Endodermal cell (in vitro differentiated cells): ENCODE data around the gene MRM2. TPM values are rescaled to one million over a fixed set of nuclear protein-coding genes. Genes with fewer than 3 reads are reported as not detected.

Experiments
- DNase-seq: peaks from one replicate; pipeline ENCODE4 v3.0.0-alpha.2; 2017
- H3K27ac ChIP-seq: 2 replicates; pipeline ENCODE4 v1.5.1; 2013; ENCODE audit warnings: mild to moderate bottlenecking, low read depth, low read length, moderate library complexity
- H3K27me3 ChIP-seq: 2 replicates; pipeline ENCODE4 v1.6.1; 2013; ENCODE audit warnings: mild to moderate bottlenecking, low read length, moderate library complexity; ENCODE audit not compliant: insufficient read depth, control insufficient read depth, poor library complexity, severe bottlenecking
- H3K36me3 ChIP-seq: 2 replicates; pipeline ENCODE4 v1.7.0; 2013; ENCODE audit warnings: mild to moderate bottlenecking, low read length, moderate library complexity; ENCODE audit not compliant: control insufficient read depth, insufficient read depth
- H3K4me1 ChIP-seq: one replicate; pipeline ENCODE4 v1.7.0; 2013; ENCODE audit warnings: low read length; ENCODE audit not compliant: control insufficient read depth, insufficient read depth
- H3K4me3 ChIP-seq: 2 replicates; pipeline ENCODE4 v1.5.1; 2013; ENCODE audit warnings: mild to moderate bottlenecking, low read length, moderate library complexity
- H3K9ac ChIP-seq: 2 replicates; pipeline ENCODE4 v1.6.1; 2013; ENCODE audit warnings: mild to moderate bottlenecking, low read length, moderate library complexity; ENCODE audit not compliant: poor library complexity, severe bottlenecking; ENCODE audit errors: extremely low read depth
- H3K9me3 ChIP-seq: 2 replicates; pipeline ENCODE4 v1.6.1; 2013; ENCODE audit warnings: mild to moderate bottlenecking, low read length, moderate library complexity; ENCODE audit not compliant: control insufficient read depth
- H3K27ac Mint-ChIP-seq: 2 replicates; pipeline ENCODE4 v1.8.0; 2020; ENCODE audit warnings: mixed read lengths
- H3K27me3 Mint-ChIP-seq: 2 replicates; pipeline ENCODE4 v1.8.0; 2021; ENCODE audit warnings: mild to moderate bottlenecking, mixed read lengths; ENCODE audit not compliant: insufficient read depth
- H3K36me3 Mint-ChIP-seq: 2 replicates; pipeline ENCODE4 v1.8.0; 2020; ENCODE audit warnings: low read depth, mixed read lengths
- H3K4me1 Mint-ChIP-seq: 2 replicates; pipeline ENCODE4 v1.8.0; 2020; ENCODE audit warnings: mixed read lengths
- H3K4me3 Mint-ChIP-seq: 2 replicates; pipeline ENCODE4 v1.8.0; 2020; ENCODE audit warnings: mild to moderate bottlenecking, moderate library complexity, mixed read lengths
- H3K9me3 Mint-ChIP-seq: 2 replicates; pipeline ENCODE4 v1.8.0; 2020; ENCODE audit warnings: mild to moderate bottlenecking, mixed read lengths
- WGBS, 2 experiments: methylation state at CpG; one replicate each; pipeline versions ENCODE4 v1.1.5 to v1.1.7; 2013; ENCODE audit warnings: missing lambda C conversion rate in 2 of 2, mixed read lengths in 1 of 2; ENCODE audit not compliant: insufficient coverage in 1 of 2, insufficient read length in 1 of 2; 5-methylcytosine and 5-hydroxymethylcytosine counted together
- total RNA-seq, 2 donors: library from RNA; stranded (reverse); fragmentation: NEBNext Ultra II Directional in 1 of 2; extraction: Animal tissue kit (Norgen Biotek cat#: 25700) in 1 of 2; gene quantifications; 2 replicates in 1 of 2; 3 replicates in 1 of 2; pipeline ENCODE4 v1.2.1, GENCODE V29; 2021
- TF ChIP-seq, protein P1 (sequence below): fragments of 200-600 bp; sonication (generic); conservative IDR thresholded peaks from 2 replicates; pipeline ENCODE4 v1.5.0; 2021; ENCODE audit warnings: antibody characterized with exemption, mild to moderate bottlenecking

The MRM2 gene
- total RNA-seq, 2 donors from 2014 or later: 38.9 TPM

DNA sequence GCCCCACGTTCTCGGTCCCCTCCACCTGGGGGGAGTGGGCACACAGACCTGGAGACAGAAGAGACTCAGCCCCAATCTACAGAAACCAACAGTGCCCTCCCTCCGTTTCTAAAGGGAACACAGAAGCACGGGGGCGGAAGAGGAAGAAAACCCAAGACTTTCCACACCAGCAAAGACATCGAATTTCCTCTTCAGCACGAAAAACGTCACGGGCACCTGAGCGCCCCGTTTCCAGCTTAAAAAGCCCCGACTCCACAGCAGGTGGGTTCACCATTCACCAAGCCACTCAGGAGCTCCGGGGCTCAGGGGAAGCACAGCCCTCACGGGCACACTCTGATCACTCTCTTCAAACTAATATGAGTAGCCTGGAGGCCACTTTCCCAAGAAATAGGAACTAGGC, 19.6 kb upstream of the MRM2 start:
- H3K4me1 Mint-ChIP-seq: no peaks in the 10 kb centered on the region
- Histone ChIP-seq H3K9ac (no peak overlapping the region), H3K27ac (no peak overlapping the region), H3K4me3 (no peak overlapping the region), H3K4me1 (no peaks in the 10 kb centered on the region), H3K27me3 (no peaks in the 10 kb centered on the region), H3K36me3 (peaks cover 15% of the 10 kb centered on the region), H3K9me3 (peaks cover 1% of the 10 kb centered on the region)
- no peak overlapping the region for H3K4me3 Mint-ChIP-seq
- peaks cover 4% of the 10 kb centered on the region for H3K9me3 Mint-ChIP-seq
- TF ChIP-seq, protein P1, sequence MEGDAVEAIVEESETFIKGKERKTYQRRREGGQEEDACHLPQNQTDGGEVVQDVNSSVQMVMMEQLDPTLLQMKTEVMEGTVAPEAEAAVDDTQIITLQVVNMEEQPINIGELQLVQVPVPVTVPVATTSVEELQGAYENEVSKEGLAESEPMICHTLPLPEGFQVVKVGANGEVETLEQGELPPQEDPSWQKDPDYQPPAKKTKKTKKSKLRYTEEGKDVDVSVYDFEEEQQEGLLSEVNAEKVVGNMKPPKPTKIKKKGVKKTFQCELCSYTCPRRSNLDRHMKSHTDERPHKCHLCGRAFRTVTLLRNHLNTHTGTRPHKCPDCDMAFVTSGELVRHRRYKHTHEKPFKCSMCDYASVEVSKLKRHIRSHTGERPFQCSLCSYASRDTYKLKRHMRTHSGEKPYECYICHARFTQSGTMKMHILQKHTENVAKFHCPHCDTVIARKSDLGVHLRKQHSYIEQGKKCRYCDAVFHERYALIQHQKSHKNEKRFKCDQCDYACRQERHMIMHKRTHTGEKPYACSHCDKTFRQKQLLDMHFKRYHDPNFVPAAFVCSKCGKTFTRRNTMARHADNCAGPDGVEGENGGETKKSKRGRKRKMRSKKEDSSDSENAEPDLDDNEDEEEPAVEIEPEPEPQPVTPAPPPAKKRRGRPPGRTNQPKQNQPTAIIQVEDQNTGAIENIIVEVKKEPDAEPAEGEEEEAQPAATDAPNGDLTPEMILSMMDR: no peak
- no peak for DNase-seq
- peak overlapping the region; percentile 21 for H3K27ac Mint-ChIP-seq
- 94% methylated on average over 12 to 14 of the region's 14 CpGs for WGBS, 2 experiments
- H3K36me3 Mint-ChIP-seq: peaks cover 62% of the 10 kb centered on the region
- H3K27me3 Mint-ChIP-seq: no peaks in the 10 kb centered on the region

DNA sequence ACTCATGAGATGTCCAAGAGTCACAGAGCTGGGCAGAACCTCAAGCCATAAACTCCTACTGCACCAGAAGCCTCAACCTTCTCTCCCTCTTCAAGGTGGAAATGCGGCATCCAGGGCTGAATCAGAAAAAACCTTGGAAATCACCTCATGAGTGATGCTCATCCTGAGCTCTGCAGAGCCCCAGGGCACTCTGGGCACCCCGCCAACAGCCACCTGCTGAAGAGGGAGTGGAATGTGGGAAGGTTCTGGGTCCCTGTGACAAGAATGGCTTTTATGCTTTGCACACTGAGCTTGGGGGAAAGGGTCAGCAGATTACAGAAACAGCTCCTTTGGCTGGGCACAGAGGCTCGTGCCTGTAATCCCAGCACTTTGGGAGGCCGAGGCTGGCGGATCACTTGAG, 18.8 kb upstream of the MRM2 start:
- peak overlapping the region; percentile 13 for H3K27ac Mint-ChIP-seq
- H3K9me3 Mint-ChIP-seq: peaks cover 2% of the 10 kb centered on the region
- H3K4me3 Mint-ChIP-seq: no peak overlapping the region
- TF ChIP-seq, protein P1: no peak
- Histone ChIP-seq H3K9me3 (no peaks in the 10 kb centered on the region), H3K27ac (no peak overlapping the region), H3K4me1 (no peaks in the 10 kb centered on the region), H3K9ac (no peak overlapping the region), H3K27me3 (no peaks in the 10 kb centered on the region), H3K36me3 (peaks cover 13% of the 10 kb centered on the region), H3K4me3 (no peak overlapping the region)
- H3K36me3 Mint-ChIP-seq: peaks cover 64% of the 10 kb centered on the region
- H3K27me3 Mint-ChIP-seq: no peaks in the 10 kb centered on the region
- no peaks in the 10 kb centered on the region for H3K4me1 Mint-ChIP-seq
- WGBS, 2 experiments: 83 to 93% methylated on average over 2 to 5 of the region's 5 CpGs
- DNase-seq: no peak

DNA sequence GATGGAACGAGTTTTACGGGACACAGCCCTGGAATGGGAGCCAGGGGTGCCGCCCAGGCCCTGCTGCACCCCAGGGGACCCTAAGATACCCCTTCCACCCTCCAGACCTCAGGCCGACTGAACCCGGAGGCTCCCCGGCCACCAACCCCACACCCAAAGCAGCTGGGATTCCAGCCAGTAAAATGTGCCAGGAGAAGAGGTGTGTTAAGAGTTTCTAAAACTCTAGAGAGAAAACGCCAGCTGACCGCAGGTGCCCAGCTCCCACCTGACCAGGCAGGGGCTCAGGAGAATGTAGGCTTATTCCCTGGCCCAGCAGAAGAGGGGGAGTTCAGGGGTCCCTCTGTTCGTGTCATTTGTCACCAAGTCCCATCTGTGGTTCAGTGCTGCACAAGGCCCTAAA, 17.5 kb upstream of the MRM2 start:
- no peak overlapping the region for H3K27ac ChIP-seq
- Mint-ChIP-seq H3K27ac (peak overlapping the region; percentile 28), H3K9me3 (no peaks in the 10 kb centered on the region), H3K4me1 (no peaks in the 10 kb centered on the region), H3K4me3 (no peak overlapping the region), H3K36me3 (peaks cover 60% of the 10 kb centered on the region), H3K27me3 (no peaks in the 10 kb centered on the region)
- DNase-seq: no peak
- H3K27me3 ChIP-seq: no peaks in the 10 kb centered on the region
- no peaks in the 10 kb centered on the region for H3K4me1 ChIP-seq
- TF ChIP-seq, protein P1: no peak
- WGBS, 2 experiments: 90 to 100% methylated on average over 5 to 8 of the region's 9 CpGs
- no peak overlapping the region for H3K4me3 ChIP-seq
- no peak overlapping the region for H3K9ac ChIP-seq
- H3K9me3 ChIP-seq: no peaks in the 10 kb centered on the region
- peaks cover 7% of the 10 kb centered on the region for H3K36me3 ChIP-seq
